Measurements from ENCODE around the gene ACIN1. TPM values are rescaled to one million over a fixed set of nuclear protein-coding genes. Genes with fewer than 3 reads are reported as not detected.

The ACIN1 gene
- total and polyA plus RNA-seq, 9 of the 15 experiments (the other 6 are each of a cell fraction or from before 2014, with no cell fraction given) = 5.0 to 196 (median 129) TPM

GRCh38 chr14:23128969-23129758 lies 34.2 kb upstream of the ACIN1 start (continued):
- TF ChIP-seq AFF1 (IDR thresholded peaks at IDR 0.05; ENCODE audit: low read depth in 1 of 2, partially characterized antibody in 2 of 2) (no peak), RBM25 (IDR thresholded peaks at IDR 0.05; ENCODE audit: low read depth, low read length, severe bottlenecking) (no peak), ZNF76 (CRISPR knock-in tag; IDR thresholded peaks at IDR 0.05; ENCODE audit: borderline replicate concordance) (no peak), MAFG (tag; conservative IDR thresholded peaks at IDR 0.05) (no peak), ZNF232 (CRISPR knock-in tag; IDR thresholded peaks at IDR 0.05) (no peak), TAF7 (tag; IDR thresholded peaks at IDR 0.05) (no peak), RB1 (IDR thresholded peaks at IDR 0.05; ENCODE audit: low read depth) (no peak; the same call in 1 of the 2 replicates), BRD4 (IDR thresholded peaks at IDR 0.05) (no peak), PTBP1 (IDR thresholded peaks at IDR 0.05; ENCODE audit: low read depth, low read length) (no peak), SMC3 (conservative IDR thresholded peaks at IDR 0.05; ENCODE audit: insufficient read depth, low read depth, low read length) (no peak), NCOA2 (IDR thresholded peaks at IDR 0.05; ENCODE audit: partially characterized antibody in 2 of 2) (no peak), EZH2 (IDR thresholded peaks at IDR 0.05; ENCODE audit: borderline replicate concordance, low read depth, low read length) (no peak), MXI1 (IDR thresholded peaks at IDR 0.05; ENCODE audit: low read depth, low read length) (no peak), MYBL2 (IDR thresholded peaks at IDR 0.05; ENCODE audit: low read depth) (no peak), MYBL2 (CRISPR knock-in tag; IDR thresholded peaks at IDR 0.05; ENCODE audit: borderline replicate concordance) (no peak), JUN (IDR thresholded peaks at IDR 0.05; ENCODE audit: borderline replicate concordance, low read depth, low read length) (no peak), JUN (CRISPR knock-in tag; IDR thresholded peaks at IDR 0.05; ENCODE audit: borderline replicate concordance) (no peak)
- TF ChIP-seq, protein P1, sequence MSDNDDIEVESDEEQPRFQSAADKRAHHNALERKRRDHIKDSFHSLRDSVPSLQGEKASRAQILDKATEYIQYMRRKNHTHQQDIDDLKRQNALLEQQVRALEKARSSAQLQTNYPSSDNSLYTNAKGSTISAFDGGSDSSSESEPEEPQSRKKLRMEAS (CRISPR knock-in tag; IDR thresholded peaks at IDR 0.05) = no peak
- TF ChIP-seq, protein P2, sequence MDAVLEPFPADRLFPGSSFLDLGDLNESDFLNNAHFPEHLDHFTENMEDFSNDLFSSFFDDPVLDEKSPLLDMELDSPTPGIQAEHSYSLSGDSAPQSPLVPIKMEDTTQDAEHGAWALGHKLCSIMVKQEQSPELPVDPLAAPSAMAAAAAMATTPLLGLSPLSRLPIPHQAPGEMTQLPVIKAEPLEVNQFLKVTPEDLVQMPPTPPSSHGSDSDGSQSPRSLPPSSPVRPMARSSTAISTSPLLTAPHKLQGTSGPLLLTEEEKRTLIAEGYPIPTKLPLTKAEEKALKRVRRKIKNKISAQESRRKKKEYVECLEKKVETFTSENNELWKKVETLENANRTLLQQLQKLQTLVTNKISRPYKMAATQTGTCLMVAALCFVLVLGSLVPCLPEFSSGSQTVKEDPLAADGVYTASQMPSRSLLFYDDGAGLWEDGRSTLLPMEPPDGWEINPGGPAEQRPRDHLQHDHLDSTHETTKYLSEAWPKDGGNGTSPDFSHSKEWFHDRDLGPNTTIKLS (IDR thresholded peaks at IDR 0.05; ENCODE audit: borderline replicate concordance, low read depth) = no peak

Measured in K562 (cell line).